ENCODE measurements around the gene SH2B3. TPM values are rescaled to one million over a fixed set of nuclear protein-coding genes. Genes with fewer than 3 reads are reported as not detected.

The SH2B3 gene
- total RNA-seq, 3 donors from 2014 or later: 16.5 to 22.4 (median 20.5) TPM

GRCh38 chr12:111418594-111418880 is 12.8 kb downstream of the SH2B3 start:
- DNase-seq (no peak), ATAC-seq (no peak)
- Histone ChIP-seq H3K9me3 (no peaks in the 10 kb centered on the region), H3K36me3 (ENCODE audit: low read depth) (no peaks in the 10 kb centered on the region), H3K4me1 (ENCODE audit: low read depth) (no peaks in the 10 kb centered on the region), H3K4me3 (no peak overlapping the region)
- TF ChIP-seq, protein P1, sequence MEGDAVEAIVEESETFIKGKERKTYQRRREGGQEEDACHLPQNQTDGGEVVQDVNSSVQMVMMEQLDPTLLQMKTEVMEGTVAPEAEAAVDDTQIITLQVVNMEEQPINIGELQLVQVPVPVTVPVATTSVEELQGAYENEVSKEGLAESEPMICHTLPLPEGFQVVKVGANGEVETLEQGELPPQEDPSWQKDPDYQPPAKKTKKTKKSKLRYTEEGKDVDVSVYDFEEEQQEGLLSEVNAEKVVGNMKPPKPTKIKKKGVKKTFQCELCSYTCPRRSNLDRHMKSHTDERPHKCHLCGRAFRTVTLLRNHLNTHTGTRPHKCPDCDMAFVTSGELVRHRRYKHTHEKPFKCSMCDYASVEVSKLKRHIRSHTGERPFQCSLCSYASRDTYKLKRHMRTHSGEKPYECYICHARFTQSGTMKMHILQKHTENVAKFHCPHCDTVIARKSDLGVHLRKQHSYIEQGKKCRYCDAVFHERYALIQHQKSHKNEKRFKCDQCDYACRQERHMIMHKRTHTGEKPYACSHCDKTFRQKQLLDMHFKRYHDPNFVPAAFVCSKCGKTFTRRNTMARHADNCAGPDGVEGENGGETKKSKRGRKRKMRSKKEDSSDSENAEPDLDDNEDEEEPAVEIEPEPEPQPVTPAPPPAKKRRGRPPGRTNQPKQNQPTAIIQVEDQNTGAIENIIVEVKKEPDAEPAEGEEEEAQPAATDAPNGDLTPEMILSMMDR (IDR thresholded peaks at IDR 0.05): no peak
- intact Hi-C loops (cut with DNase I, micrococcal nuclease): no loop called here

- Histone ChIP-seq H3K36me3 (ENCODE audit: low read depth) (no peaks in the 10 kb centered on the region), H3K4me1 (ENCODE audit: low read depth) (no peaks in the 10 kb centered on the region), H3K9me3 (no peaks in the 10 kb centered on the region), H3K4me3 (no peak overlapping the region)
- DNase-seq: no peak
- TF ChIP-seq, protein P1 (IDR thresholded peaks at IDR 0.05): no peak
- intact Hi-C loops (cut with DNase I, micrococcal nuclease): no loop called here
- ATAC-seq: no peak
These were observed 14.1 kb downstream of the SH2B3 start for GRCh38 chr12:111419784-111420183.

- intact Hi-C loops (cut with DNase I, micrococcal nuclease): no loop called here
- H3K4me1 ChIP-seq (ENCODE audit: low read depth): peaks cover 5% of the 10 kb centered on the region
- DNase-seq: no peak
These were observed 14.8 kb downstream of the SH2B3 start for GRCh38 chr12:111420494-111420893.

DNA sequence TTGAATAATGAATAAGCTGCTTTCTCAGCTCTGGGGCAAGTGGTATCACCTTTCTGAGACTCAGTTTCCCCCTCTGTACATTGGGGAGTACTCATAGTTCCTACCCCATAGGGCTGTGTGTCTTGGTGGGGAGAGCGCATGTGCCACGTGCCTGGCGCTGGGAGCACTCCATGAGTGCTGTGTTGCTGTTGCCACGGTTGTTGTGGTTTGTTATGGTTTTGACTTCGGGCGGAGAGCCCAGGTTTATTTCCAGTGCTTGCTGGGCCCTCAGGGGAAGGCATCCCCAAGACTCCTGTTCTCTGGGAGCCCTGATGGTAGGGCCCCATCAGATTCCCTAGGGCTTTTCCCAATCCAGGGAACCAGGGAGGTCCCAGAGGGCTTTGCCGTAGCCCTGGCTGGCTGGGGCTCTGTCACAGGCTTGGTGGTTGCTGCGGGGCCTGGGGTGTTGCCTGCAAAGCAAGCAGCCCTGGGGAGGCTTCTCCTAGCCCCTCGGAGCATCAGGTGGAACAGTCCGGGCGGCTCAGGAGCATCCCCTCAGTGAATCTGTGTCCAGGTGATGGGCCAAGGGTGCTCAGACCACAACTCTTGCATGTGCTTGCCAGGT is 18.6 kb downstream of the SH2B3 start:
- no peak overlapping the region for H3K4me3 ChIP-seq
- H3K9me3 ChIP-seq: no peaks in the 10 kb centered on the region
- no peaks in the 10 kb centered on the region for H3K36me3 ChIP-seq (ENCODE audit: low read depth)
- DNase-seq: peak in 2 of 3 donors; percentile 12 to 35
- H3K4me1 ChIP-seq (ENCODE audit: low read depth): peaks cover 35% of the 10 kb centered on the region
- intact Hi-C loops (cut with DNase I, micrococcal nuclease): no loop called here
- ATAC-seq: no peak
- TF ChIP-seq, protein P1 (IDR thresholded peaks at IDR 0.05): no peak

More at GRCh38 chr12:111420494-111420893, 14.8 kb downstream of the SH2B3 start:
- H3K36me3 ChIP-seq (ENCODE audit: low read depth): no peaks in the 10 kb centered on the region
- ATAC-seq: no peak
- TF ChIP-seq, protein P1 (IDR thresholded peaks at IDR 0.05): no peak
- no peaks in the 10 kb centered on the region for H3K9me3 ChIP-seq
- no peak overlapping the region for H3K4me3 ChIP-seq

- Histone ChIP-seq H3K4me3 (no peak overlapping the region), H3K9me3 (no peaks in the 10 kb centered on the region), H3K4me1 (ENCODE audit: low read depth) (peaks cover 39% of the 10 kb centered on the region), H3K36me3 (ENCODE audit: low read depth) (no peaks in the 10 kb centered on the region)
- intact Hi-C loops (cut with DNase I, micrococcal nuclease): no loop called here
- peak in 2 of 3 donors; percentile 40 to 53 for DNase-seq
- TF ChIP-seq, protein P1 (IDR thresholded peaks at IDR 0.05): no peak
- ATAC-seq: peak; percentile 8
These were observed 19.1 kb downstream of the SH2B3 start for GRCh38 chr12:111424793-111425251.

GRCh38 chr12:111425655-111426054 is 19.9 kb downstream of the SH2B3 start:
- Histone ChIP-seq H3K4me3 (no peak overlapping the region), H3K4me1 (ENCODE audit: low read depth) (peaks cover 47% of the 10 kb centered on the region), H3K9me3 (no peaks in the 10 kb centered on the region), H3K36me3 (ENCODE audit: low read depth) (no peaks in the 10 kb centered on the region)
- intact Hi-C loops (cut with DNase I, micrococcal nuclease): no loop called here
- TF ChIP-seq, protein P1 (IDR thresholded peaks at IDR 0.05): no peak
- ATAC-seq (peak; percentile 24), DNase-seq (peak in 2 of 3 donors; percentile 17 to 51)

Data from mucosa of descending colon (tissue), 3 donors.